ENCODE measurements around the gene SCD5.

- TF ChIP-seq, protein P1, sequence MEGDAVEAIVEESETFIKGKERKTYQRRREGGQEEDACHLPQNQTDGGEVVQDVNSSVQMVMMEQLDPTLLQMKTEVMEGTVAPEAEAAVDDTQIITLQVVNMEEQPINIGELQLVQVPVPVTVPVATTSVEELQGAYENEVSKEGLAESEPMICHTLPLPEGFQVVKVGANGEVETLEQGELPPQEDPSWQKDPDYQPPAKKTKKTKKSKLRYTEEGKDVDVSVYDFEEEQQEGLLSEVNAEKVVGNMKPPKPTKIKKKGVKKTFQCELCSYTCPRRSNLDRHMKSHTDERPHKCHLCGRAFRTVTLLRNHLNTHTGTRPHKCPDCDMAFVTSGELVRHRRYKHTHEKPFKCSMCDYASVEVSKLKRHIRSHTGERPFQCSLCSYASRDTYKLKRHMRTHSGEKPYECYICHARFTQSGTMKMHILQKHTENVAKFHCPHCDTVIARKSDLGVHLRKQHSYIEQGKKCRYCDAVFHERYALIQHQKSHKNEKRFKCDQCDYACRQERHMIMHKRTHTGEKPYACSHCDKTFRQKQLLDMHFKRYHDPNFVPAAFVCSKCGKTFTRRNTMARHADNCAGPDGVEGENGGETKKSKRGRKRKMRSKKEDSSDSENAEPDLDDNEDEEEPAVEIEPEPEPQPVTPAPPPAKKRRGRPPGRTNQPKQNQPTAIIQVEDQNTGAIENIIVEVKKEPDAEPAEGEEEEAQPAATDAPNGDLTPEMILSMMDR (conservative IDR thresholded peaks at IDR 0.05; ENCODE audit: low read depth, low read length) = no peak
- TF ChIP-seq RAD21 (IDR thresholded peaks at IDR 0.05; ENCODE audit: low read length) = no peak
Measured at GRCh38 chr4:82706349-82707000, 92.1 kb downstream of the SCD5 start.

All from IMR-90 (cell line).